Measurements from ENCODE around the gene RHOH. TPM values are rescaled to one million over a fixed set of nuclear protein-coding genes. Genes with fewer than 3 reads are reported as not detected.

Gene RHOH
- total and polyA plus RNA-seq, 9 of the 15 experiments (the other 6 are each of a cell fraction or from before 2014, with no cell fraction given): 14.3 to 37.7 (median 23.2) TPM

- TF ChIP-seq HINFP (tag; conservative IDR thresholded peaks at IDR 0.05; ENCODE audit: low read depth) (0 out of 2 replicates have a peak, but pooled peaks have one; percentile 30), ATF1 (CRISPR knock-in tag; IDR thresholded peaks at IDR 0.05) (no peak), ATF1 (tag; IDR thresholded peaks at IDR 0.05) (peak; percentile 76), NONO (IDR thresholded peaks at IDR 0.05; ENCODE audit: low read depth in 2 of 2, low read length in 1 of 2) (0 out of 4 replicates have a peak, but pooled peaks of 1 of the 2 experiments have one; percentile 34), ATF7 (IDR thresholded peaks at IDR 0.05) (peak; percentile 82; the same call in 1 of the 2 replicates), TAL1 (IDR thresholded peaks at IDR 0.05) (peak; percentile 67), PYGO2 (tag; IDR thresholded peaks at IDR 0.05) (peak; percentile 65; the same call in 1 of the 2 replicates), NR4A1 (CRISPR knock-in tag; IDR thresholded peaks at IDR 0.05) (no peak), NR4A1 (tag; IDR thresholded peaks at IDR 0.05) (no peak), THRB (CRISPR knock-in tag; conservative IDR thresholded peaks at IDR 0.05) (peak; percentile 63; the same call in 1 of the 2 replicates), ID3 (CRISPR knock-in tag; IDR thresholded peaks at IDR 0.05) (no peak), ID3 (tag; IDR thresholded peaks at IDR 0.05) (peak; percentile 71), EHMT2 (IDR thresholded peaks at IDR 0.05) (peak; percentile 89), MAFK (IDR thresholded peaks at IDR 0.05; ENCODE audit: low read length) (peak; percentile 45; the same call in 1 of the 2 replicates), RCOR1 (IDR thresholded peaks at IDR 0.05; ENCODE audit: borderline replicate concordance in 1 of 2, low read depth in 2 of 2, low read length in 2 of 2) (peak in 1 of 2 experiments; percentile 98; a peak in 3 of 4 replicates), TRIM28 (IDR thresholded peaks at IDR 0.05) (0 out of 2 replicates have a peak, but pooled peaks have one; percentile 18), ELF2 (CRISPR knock-in tag; IDR thresholded peaks at IDR 0.05) (peak; percentile 54; the same call in 1 of the 2 replicates), HDAC1 (IDR thresholded peaks at IDR 0.05) (peak in 1 of 2 experiments; percentile 86; a peak in 2 of 4 replicates), TBL1XR1 (IDR thresholded peaks at IDR 0.05; ENCODE audit: low read length in 2 of 2) (peak in 1 of 2 experiments; percentile 54; a peak in 1 of 4 replicates)
- TF ChIP-seq, protein P1, sequence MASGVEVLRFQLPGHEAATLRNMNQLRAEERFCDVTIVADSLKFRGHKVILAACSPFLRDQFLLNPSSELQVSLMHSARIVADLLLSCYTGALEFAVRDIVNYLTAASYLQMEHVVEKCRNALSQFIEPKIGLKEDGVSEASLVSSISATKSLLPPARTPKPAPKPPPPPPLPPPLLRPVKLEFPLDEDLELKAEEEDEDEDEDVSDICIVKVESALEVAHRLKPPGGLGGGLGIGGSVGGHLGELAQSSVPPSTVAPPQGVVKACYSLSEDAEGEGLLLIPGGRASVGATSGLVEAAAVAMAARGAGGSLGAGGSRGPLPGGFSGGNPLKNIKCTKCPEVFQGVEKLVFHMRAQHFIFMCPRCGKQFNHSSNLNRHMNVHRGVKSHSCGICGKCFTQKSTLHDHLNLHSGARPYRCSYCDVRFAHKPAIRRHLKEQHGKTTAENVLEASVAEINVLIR (CRISPR knock-in tag; IDR thresholded peaks at IDR 0.05): 0 out of 2 replicates have a peak, but pooled peaks have one; percentile 19
- TF ChIP-seq, protein P2, sequence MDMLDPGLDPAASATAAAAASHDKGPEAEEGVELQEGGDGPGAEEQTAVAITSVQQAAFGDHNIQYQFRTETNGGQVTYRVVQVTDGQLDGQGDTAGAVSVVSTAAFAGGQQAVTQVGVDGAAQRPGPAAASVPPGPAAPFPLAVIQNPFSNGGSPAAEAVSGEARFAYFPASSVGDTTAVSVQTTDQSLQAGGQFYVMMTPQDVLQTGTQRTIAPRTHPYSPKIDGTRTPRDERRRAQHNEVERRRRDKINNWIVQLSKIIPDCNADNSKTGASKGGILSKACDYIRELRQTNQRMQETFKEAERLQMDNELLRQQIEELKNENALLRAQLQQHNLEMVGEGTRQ (CRISPR knock-in tag; IDR thresholded peaks at IDR 0.05): peak; percentile 96
- TF ChIP-seq, protein P3, sequence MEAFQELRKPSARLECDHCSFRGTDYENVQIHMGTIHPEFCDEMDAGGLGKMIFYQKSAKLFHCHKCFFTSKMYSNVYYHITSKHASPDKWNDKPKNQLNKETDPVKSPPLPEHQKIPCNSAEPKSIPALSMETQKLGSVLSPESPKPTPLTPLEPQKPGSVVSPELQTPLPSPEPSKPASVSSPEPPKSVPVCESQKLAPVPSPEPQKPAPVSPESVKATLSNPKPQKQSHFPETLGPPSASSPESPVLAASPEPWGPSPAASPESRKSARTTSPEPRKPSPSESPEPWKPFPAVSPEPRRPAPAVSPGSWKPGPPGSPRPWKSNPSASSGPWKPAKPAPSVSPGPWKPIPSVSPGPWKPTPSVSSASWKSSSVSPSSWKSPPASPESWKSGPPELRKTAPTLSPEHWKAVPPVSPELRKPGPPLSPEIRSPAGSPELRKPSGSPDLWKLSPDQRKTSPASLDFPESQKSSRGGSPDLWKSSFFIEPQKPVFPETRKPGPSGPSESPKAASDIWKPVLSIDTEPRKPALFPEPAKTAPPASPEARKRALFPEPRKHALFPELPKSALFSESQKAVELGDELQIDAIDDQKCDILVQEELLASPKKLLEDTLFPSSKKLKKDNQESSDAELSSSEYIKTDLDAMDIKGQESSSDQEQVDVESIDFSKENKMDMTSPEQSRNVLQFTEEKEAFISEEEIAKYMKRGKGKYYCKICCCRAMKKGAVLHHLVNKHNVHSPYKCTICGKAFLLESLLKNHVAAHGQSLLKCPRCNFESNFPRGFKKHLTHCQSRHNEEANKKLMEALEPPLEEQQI (IDR thresholded peaks at IDR 0.05): peak; percentile 70; the same call in 1 of the 2 replicates
Observed at GRCh38 chr4:40292313-40292759, 95.5 kb downstream of the RHOH start (continued).

Data from K562 (cell line).